Head of caudate nucleus (tissue), 42 donors: Measurements from ENCODE around the gene WDR20.
"Not testable (repeated sequence)": the region's sequence is repeated elsewhere in the genome, so short reads cannot be mapped to it uniquely, and the experiment has no call there.

Experiments
- DNase-seq, 42 donors: peaks; one replicate each; pipeline versions ENCODE4 v3.0.0 to v3.0.0-alpha.2; 2020 to 2021; ENCODE audit warnings: mixed read lengths in 7 of 42
- intact Hi-C: fragments of 100-400 bp; cut with DNase I; formaldehyde crosslinking; loops from one replicate; pipeline ENCODE4 v1.15.0; 2022

Gene WDR20, protein sequence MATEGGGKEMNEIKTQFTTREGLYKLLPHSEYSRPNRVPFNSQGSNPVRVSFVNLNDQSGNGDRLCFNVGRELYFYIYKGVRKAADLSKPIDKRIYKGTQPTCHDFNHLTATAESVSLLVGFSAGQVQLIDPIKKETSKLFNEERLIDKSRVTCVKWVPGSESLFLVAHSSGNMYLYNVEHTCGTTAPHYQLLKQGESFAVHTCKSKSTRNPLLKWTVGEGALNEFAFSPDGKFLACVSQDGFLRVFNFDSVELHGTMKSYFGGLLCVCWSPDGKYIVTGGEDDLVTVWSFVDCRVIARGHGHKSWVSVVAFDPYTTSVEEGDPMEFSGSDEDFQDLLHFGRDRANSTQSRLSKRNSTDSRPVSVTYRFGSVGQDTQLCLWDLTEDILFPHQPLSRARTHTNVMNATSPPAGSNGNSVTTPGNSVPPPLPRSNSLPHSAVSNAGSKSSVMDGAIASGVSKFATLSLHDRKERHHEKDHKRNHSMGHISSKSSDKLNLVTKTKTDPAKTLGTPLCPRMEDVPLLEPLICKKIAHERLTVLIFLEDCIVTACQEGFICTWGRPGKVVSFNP

DNA sequence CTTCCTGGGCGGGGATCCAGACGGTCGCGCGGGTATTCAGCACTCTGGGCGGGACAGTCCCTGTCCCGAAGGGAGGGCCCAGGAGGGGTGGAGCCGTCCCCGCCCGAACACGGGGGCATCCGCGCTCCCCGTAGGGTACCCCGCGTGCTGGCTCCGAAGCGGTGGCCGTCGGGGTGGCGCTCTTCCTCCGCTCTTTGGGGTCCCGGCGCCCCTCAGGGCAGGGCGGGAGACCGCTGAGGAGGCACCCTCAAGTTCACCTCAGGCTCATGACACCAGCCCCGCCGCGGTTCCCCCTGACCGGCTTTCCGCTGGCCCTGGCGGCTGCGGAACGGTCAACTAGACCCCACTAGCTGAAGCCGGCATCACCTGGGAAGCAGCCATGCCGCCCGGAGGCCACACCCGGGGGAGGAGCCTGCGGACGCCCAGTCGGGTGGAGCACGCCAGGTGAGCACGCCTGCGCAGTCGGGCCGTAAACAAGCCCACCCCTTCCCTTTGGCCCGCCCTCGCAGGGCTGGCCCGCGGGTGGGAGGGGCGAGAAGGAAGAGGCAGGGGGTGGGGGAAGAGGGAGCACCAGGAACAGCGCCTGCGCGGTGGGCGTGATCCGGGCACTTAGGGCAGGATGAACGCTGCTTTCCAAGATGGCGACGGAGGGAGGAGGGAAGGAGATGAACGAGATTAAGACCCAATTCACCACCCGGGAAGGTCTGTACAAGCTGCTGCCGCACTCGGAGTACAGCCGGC lies at the start of gene WDR20:
Gene WDR20 (plus strand): TSS at position 612 of the 741 bp plus-strand sequence. CDS start 27 bp downstream, at position 639.
- intact Hi-C loops: loop anchor here (5.0 to 10.0 kb wide), 2 partner anchors 75 to 168 kb away; partner anchors contain the start of gene MOK
- DNase-seq: peak; percentile 94 to 100 (median 98)

DNA sequence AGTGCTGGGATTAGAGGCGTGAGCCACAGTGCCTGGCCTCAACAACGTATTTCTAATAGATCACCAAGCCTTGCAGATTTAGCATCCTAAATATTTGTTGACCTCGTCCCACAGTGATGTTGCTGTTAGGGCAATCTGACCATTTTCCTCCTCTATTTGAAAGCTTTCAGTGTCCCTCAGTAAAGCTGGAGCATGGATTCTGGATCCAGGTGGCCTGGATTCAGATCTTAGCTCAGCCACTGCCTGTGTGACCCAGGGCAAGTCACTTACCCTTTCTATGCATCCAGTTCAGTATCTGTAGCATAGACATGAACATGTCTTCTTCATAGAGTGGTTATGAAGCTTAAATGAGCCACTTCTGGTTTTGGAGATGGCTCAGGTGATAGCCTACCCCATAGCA lies 49.0 kb upstream of the WDR20 start:
- DNase-seq: no peak
- intact Hi-C loops: loop anchor here (5.0 to 10.0 kb wide), 2 partner anchors 124 to 128 kb away; partner anchors contain the start of gene DYNC1H1

DNA sequence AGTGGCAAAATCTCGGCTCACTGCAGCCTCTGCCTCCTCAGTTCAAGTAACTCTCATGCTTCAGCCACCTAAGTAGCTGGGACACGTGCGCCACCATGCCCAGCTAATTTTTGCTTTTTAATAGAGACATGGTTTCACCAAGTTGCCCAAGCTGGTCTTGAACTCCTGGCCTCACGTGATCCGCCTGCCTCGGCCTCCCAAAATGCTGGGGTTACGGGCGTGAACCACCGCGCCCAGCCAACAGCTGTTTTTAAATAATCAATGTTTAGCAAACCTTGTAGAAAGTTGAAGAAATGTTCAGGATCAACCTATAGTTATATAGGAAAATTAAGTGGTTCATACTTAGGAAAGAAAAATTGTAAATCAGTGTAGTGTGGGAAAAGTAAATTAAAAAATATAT lies 46.9 kb upstream of the WDR20 start:
- intact Hi-C loops: loop anchor here (5.0 to 10.0 kb wide), 2 partner anchors 122 to 131 kb away; partner anchors contain the start of gene DYNC1H1
- no peak for DNase-seq

DNA sequence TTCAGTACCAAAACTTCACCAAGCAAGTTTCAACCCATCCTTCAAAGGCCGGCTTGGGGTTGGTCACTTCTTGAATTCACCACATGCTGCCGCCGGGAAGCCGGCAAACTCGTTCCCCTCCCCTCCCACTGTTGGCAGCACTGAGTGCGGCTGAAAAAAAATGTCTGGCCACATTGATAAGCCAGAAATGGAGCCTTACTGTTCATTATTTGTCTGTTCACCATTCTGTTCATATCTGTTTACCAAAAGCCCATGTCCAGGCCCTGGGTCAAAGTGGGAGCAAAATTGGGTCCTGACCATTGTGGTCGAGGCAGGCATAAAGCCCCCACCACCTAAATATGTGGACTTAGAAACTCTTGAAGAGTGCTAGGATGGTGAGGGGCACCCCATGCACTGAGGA lies 45.6 kb upstream of the WDR20 start:
- intact Hi-C loops: loop anchor here (5.0 to 10.0 kb wide), 2 partner anchors 121 to 132 kb away; partner anchors contain the start of gene DYNC1H1
- DNase-seq: peak in 1 of 42 donors; percentile 30

DNA sequence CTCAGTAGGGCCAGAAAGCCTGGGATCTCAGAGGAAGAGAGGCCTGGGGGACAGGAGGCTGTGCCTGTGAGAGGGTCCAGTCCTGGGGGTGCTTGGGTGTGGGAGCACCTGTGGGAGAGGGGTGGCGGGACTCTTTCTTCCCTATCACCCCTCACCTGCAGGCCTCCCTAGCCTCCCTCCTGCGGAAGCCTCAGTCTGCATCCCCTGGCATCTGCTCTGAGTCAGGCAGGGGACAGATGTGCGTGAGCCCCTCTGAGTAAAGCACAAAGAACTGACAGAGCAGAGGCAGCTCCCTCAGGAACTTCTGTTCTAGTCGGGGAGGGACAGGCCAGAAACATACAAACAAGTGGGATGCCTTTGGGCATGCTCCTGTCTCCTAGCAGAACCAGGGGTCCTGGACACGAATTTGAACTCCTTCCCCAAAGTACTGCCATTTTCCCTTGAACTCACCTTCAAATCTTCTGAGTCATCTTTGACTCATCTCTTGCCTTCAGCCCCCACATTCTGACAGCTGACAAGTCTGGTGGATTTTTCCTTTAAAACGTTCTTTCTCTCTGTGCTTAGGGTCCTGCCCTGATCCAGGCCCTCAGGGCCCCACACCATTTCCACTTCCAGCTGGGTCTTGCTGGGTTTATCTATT lies 44.3 kb upstream of the WDR20 start:
- DNase-seq: peak in 17 of 42 donors; percentile 19 to 70 (median 53)
- intact Hi-C loops: loop anchor here (10.0 kb wide), 1 partner anchor 119 kb away; no protein-coding TSS in a partner anchor

DNA sequence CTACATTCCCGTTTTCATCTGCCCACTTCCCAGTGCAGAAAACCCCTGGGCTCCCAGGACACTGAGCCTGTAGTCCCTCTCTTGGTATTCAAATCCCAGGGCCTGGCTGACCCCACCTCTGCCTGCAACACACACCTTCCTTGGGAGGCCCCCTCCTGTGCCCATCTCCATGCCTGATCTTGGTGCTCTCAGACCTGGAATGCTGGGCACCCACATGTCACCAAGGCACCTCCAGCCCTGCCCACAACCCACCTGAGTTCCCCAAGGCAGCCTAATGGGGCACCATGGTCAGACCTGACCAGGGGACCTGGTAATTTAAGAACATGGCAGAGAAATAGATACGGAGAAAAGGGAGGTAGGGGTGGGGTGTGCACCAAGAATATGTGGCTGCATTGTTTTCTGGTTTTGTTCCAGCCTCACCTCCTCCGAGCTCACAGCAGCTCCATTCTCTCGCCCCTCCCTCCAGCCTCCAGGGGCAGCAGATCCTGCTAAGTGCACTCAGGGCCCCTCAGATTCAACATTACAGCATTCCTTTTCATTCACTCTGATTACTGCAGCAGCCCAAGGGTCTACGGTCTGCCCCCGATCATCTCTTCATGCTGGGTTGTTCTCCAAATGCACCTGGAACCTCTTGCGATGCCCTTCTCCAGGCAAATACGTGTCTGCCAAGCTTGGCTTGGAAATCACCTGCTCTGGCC lies 43.7 kb upstream of the WDR20 start:
- intact Hi-C loops: loop anchor here (10.0 kb wide), 1 partner anchor 119 kb away; no protein-coding TSS in a partner anchor
- peak in 5 of 42 donors; percentile 21 to 52 (median 28) for DNase-seq

DNA sequence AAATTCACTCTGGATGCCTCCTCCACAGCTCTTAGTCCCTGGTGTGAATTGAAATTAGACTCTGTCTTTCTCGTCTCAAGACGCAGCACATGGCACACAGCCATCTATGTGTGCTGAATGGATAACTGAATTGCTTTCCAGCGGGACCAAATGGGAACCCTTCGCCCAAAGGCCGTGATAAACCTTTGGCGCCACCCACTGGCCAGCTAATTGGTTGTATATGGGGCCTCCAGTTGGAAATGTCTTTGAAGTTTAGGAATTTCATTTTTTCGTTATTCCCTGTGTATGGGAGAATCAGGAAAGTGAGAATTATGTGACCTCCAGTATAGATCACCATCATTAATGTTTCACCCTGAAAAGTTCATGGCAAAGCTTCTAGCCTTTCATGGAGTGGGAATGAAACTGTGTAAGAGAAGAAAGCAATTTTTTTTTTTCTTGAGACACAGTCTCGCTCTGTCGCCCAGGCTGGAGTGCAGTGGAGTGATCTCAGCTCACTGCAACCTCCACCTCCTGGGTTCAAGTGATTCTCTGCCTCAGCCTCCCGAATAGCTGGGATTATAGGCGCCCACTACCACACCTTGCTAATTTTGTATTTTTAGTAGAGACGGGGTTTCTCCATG lies 43.0 kb upstream of the WDR20 start:
- intact Hi-C loops: loop anchor here (10.0 kb wide), 1 partner anchor 118 kb away; no protein-coding TSS in a partner anchor

DNA sequence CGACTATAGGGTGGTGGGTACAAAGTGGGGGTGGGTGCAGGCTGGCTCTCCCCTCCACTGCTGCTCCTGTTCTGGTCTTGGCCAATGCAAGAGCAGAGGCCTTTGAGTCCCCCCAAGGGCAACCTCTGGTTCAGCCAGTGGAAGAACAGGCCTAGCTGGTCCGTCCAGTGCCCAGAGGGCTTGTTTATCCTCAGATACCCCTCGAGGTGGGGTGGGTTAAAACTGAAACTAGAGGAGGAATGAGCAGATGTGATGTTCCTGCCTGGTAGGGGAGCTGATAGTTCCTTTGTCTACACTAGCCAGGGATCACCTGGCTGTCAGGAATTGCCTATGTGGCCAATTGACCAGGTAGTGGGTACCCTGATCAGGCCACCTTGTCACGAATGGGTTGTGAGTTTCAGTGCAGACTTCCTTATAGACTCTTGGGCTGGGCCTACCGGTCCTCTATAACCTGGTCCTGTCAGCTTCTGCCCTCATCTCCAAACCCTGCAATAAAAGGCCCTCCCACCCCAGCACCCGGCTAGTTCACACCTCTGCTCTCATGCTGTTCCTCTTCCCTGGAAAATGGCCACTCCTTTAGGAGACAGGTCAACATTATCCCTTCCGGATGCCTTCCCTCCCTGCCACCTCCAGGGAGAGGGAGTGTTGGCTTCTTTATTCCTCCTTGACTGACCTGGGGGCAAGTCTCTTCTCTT lies 42.1 kb upstream of the WDR20 start:
- intact Hi-C loops: loop anchor here (10.0 kb wide), 1 partner anchor 117 kb away; no protein-coding TSS in a partner anchor
- DNase-seq: peak in 1 of 42 donors; percentile 5

More for the DNA sequence above, 43.0 kb upstream of the WDR20 start:
- DNase-seq: peak; percentile 83 to 97 (median 91)

DNA sequence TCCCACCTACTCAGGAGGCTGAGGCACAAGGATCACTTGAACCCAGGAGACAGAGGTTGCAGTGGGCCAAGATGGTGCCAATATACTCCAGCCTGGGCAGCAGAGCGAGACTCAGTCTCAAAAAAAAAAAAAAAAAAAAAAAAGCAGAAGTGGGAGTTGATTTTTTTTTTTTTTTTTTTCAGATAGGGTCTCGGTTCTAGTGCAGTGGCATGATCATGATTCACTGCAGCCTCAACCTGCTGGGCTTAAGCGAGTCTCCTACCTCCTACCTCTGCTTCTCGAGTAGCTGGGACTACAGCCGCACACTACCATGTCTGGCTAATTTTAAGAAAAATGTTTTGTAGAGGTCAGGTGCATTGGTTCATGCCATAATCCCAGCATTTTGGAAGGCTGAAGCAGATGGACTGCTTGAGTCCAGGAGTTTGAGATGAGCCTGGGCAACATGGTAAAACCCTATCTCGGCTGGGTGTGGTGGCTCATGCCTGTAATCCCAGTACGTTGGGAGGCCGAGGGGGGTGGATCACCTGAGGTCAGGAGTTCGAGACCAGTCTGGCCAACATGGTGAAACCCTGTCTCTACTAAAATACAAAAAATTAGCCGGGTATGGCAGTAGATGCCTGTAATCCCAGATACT lies 36.5 kb upstream of the WDR20 start:
- intact Hi-C loops: no loop called here
- no peak for DNase-seq

DNA sequence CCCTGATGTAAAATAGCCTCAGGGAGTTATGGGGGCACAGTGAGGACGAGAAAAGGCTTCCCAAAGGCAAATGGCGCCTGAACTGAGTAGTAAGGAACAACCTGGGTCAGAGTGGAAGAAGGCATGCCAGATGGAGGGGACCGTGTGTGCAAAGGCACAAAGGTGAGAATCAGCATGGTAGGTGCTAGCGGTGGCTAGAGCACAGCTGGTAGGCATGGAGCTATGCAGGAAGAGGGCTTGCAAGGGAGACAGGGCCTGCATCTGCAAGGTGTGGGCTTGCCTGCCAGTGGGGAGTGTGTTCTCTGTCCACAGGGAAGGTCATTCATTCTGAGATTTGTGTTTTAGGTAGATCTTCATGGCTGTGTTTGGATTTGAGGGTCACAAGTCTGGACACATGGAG lies 34.3 kb upstream of the WDR20 start:
- intact Hi-C loops: no loop called here
- no peak for DNase-seq

DNA sequence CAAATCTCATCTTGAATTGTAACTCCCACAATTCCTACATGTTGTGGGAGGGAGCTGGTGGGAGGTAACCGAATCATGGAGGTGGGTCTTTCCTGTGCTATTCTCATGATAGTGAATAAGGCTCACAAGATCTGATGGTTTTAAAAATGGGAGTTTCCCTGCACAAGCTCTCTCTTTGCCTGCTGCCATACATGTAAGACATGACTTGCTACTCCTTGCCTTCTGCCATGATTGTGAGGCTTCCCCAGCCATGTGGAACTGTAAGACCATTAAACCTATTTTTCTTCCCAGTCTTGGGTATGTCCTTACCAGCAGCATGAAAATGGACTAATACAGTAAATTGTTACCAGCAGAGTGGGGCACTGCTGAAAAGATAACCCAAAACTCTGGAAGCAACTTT lies 30.4 kb upstream of the WDR20 start:
- DNase-seq, intact Hi-C loops: not testable (repeated sequence)

DNA sequence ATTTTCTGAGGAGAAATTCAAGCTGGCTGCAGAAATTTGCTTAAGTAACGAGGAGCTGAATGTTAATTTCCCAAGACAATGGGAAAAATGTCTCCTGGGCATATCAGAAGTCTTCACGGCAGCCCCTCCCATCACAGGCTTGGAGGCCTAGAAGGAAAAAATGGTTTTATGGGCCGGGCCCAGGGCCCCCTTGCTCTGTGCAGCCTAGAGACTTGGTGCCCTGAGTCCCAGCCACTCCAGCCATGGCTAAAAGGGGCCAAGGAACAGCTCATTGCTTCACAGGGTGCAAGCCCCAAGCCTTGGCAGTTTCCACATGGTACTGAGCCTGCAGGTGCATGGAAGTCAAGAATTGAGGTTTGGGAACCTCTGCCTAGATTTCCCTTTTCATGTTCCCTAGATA lies 28.6 kb upstream of the WDR20 start:
- intact Hi-C loops: no loop called here
- no peak for DNase-seq

DNA sequence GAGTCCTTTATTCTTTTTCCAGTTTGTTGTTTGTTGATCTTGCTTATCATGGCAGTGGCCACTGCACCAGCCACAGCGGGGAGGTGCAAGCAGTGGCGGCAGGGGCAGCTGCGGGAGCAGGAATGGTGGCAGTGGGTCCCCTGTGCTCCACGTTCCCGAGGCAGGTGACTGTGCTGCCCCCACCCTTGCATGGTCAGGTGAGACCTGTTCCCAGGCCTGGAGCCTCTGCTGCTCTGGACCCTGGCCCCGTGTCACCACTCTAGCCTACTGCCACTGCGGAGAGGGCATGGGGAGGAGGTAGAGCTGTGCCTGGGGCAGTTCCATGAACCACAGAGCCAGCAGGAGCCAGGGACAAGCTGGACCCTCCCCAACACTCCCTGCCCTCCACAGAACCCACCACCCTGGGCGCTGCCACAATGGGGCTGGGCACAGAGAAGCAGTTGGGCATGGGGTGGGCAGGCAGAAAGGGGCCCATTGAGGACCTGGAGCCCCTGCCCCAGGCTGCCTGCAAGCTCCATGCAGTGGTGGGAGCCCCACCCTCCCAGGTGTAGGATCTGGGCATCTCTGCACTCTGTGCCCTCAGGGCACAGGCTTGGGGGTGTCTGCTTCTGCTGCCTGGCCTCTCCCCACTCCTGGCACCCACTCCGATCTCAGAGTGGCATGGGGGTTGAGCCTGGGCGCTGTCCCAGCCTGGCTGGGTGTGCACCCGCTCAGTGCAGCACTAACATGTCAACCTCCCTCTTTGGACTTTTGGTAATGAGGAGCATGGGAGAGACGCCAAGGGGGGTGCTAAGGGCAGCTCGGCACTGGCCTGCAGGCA lies 23.1 kb upstream of the WDR20 start:
- DNase-seq: peak in 2 of 42 donors; percentile 4 to 13
- intact Hi-C loops: no loop called here

DNA sequence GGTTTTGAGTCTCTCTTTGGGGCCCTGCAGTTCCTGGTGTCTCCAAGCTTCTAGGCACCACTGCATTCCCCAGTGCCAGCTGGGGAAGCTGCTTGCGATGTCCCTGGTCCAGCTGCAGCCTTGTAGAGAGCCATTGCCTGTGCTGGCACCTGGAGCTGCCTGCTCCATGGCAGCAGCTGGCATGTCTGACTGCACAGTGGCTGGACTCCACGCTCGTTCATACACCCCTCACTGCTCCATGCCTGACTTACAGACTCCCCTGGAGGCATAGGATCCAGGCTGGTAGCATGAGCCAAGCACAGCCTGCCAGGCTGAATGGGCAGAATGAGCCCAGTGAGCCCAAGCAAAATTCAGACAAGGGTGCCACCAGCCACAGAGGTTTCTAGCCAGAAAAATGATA lies 21.8 kb upstream of the WDR20 start:
- peak in 1 of 42 donors; percentile 41 for DNase-seq
- intact Hi-C loops: no loop called here

DNA sequence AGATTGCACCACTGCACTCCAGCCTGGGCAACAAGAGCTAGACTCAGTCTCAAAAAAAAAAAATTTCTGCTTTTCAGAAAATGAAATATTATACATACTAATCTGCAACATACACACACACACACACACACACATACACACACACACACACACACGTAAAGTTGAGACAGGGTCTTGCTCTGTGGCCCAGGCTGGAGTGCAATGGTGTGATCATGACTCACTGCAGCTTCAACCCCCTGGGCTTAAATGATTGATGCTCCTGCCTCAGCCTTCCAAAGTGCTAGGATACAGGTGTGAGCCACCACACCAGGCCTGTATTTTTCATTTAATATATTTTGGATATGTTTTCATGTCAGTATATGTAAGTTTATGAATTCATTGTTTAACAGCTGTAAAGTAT lies 18.8 kb upstream of the WDR20 start:
- DNase-seq: peak in 1 of 42 donors; percentile 10
- intact Hi-C loops: no loop called here

DNA sequence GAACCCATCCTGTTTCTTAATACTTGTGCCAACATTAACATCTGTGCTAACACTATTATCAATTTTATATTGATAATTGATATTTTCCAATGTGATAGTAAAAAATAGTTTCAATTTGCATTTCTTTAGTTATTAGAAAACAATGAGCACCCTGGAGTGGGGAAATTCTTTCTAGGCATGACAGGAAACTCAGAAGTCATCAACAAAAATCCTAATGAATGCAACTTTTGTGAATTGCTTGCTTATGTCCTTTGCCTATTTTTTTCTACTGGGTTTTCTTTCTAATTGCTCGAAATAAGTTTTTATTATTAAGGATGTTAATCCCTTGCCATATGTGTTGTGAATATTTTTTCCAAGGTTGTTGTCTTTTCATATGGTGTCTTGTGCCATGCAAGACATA lies 18.1 kb upstream of the WDR20 start:
- intact Hi-C loops: no loop called here
- no peak for DNase-seq
